ENCODE results near the gene NTNG2. TPM values are rescaled to one million over a fixed set of nuclear protein-coding genes. Genes with fewer than 3 reads are reported as not detected.

NTNG2 gene
- total RNA-seq, 2 donors from 2014 or later: 0.59 to 1.3 TPM

DNA sequence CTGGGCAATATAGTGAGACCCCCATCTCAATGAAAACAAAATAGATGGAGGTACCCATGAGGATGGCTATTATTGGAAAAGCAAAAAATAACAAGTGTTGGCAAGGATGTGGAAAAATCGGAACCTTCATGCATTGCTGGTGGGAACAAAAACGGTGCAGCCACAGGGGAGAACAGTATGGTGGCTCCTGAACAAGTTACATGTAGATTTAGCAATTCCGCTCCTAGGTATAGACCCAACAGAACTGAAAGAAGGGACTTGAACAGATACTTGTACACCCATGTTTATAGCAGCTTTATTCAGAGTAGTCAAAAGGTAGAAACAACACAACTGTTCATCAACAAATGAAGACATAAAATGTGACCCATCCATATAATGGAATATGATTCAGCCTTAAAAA is 43.0 kb downstream of the NTNG2 start:
- Histone ChIP-seq H3K4me1 (no peaks in the 10 kb centered on the region), H3K36me3 (no peaks in the 10 kb centered on the region), H3K9me3 (no peaks in the 10 kb centered on the region), H3K27ac (no peak overlapping the region), H3K9ac (ENCODE audit: low read depth in 2 of 2, low read length in 2 of 2) (no peak overlapping the region), H3K4me3 (no peak overlapping the region), H3K27me3 (peaks cover 4% of the 10 kb centered on the region)
- intact Hi-C loops (cut with DNase I): no loop called here
- TF ChIP-seq, protein P1, sequence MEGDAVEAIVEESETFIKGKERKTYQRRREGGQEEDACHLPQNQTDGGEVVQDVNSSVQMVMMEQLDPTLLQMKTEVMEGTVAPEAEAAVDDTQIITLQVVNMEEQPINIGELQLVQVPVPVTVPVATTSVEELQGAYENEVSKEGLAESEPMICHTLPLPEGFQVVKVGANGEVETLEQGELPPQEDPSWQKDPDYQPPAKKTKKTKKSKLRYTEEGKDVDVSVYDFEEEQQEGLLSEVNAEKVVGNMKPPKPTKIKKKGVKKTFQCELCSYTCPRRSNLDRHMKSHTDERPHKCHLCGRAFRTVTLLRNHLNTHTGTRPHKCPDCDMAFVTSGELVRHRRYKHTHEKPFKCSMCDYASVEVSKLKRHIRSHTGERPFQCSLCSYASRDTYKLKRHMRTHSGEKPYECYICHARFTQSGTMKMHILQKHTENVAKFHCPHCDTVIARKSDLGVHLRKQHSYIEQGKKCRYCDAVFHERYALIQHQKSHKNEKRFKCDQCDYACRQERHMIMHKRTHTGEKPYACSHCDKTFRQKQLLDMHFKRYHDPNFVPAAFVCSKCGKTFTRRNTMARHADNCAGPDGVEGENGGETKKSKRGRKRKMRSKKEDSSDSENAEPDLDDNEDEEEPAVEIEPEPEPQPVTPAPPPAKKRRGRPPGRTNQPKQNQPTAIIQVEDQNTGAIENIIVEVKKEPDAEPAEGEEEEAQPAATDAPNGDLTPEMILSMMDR (IDR thresholded peaks at IDR 0.05): no peak
- DNase-seq: no peak

DNA sequence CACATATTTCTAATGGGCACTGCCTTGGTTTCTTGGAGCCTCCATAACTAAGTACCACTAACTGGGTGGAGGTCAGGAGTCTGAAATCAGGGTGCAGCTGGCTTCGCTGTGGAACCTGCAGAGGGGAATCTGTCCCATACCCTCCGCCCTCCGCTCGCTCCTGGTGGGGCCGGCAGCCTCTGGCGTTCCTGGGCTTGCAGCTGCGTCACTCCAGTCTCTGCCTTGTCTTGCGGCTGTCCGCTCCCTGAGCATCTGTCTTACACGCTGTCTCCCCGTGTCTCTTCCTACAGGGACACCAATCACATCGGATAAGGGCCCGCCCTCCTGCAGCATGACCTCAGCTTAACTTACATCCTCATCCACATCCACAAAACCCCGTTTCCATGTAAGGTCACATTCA is 45.4 kb downstream of the NTNG2 start:
- Histone ChIP-seq H3K27ac (no peak overlapping the region), H3K4me1 (no peaks in the 10 kb centered on the region), H3K27me3 (peaks cover 3% of the 10 kb centered on the region), H3K9me3 (no peaks in the 10 kb centered on the region), H3K36me3 (no peaks in the 10 kb centered on the region), H3K4me3 (no peak overlapping the region), H3K9ac (ENCODE audit: low read depth in 2 of 2, low read length in 2 of 2) (no peak overlapping the region)
- no peak for DNase-seq
- intact Hi-C loops (cut with DNase I): no loop called here
- TF ChIP-seq, protein P1 (IDR thresholded peaks at IDR 0.05): no peak

DNA sequence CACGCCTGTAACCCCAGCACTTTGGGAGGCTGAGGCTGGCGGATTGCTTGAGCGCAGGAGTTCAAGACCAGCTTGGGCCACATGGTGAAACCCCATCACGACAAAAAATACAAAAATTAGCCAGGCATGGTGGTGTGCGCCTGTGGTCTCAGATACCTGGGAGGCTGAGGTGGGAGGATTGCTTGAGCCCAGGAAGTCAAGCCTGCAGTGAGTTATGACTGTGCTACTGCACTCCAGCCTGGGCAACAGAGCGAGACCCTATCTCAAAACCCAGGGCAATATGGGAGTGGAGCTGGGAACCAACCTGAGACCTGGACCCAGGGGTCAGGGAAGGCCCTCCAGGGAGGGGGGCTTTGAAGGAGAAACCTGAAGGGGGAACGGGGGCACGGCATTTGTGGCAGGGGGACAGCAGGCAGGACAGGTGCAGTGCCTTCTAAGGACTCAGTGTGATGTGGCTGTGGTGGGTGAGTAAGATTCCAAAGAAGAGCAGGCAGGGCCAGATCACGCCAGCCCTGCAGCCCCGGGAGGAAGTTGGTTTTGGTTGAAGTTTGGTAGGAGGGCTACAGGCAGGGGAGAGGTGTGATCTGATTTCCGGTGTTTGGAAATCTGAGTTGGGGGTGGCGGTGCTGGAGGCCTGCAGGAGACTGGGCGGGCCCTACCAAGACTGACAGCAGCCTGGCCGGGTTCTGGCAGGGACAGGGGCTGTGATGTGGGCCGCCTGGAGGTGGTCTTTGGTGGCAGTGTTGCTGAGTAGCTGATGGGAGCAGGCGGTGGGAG is 46.2 kb downstream of the NTNG2 start:
- DNase-seq: no peak
- Histone ChIP-seq H3K27ac (no peak overlapping the region), H3K4me1 (no peaks in the 10 kb centered on the region), H3K27me3 (no peaks in the 10 kb centered on the region), H3K9me3 (no peaks in the 10 kb centered on the region), H3K9ac (ENCODE audit: low read depth in 2 of 2, low read length in 2 of 2) (no peak overlapping the region), H3K4me3 (no peak overlapping the region), H3K36me3 (no peaks in the 10 kb centered on the region)
- TF ChIP-seq, protein P1 (IDR thresholded peaks at IDR 0.05): no peak
- intact Hi-C loops (cut with DNase I): no loop called here

DNA sequence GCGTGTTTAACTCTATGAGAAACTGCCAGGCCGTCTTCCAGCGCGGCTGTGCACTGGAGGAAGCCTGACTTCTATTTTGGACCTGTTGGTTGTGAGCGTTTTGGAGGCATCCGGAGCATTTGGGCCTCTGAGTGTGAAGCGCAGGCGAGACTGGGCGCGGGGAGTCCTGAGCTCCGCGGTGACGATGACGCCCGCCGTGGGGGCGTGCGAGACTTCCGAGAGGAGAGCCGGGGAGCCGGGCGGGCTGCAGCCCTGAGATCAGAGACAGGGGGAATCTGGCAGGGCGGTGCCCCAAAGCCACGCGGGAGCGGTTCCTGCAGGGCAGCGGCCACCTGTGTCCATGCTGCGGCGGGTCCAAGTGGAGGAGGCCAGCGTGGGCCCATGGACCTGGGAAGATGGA is 47.4 kb downstream of the NTNG2 start:
- no peak for DNase-seq
- Histone ChIP-seq H3K4me3 (no peak overlapping the region), H3K9me3 (no peaks in the 10 kb centered on the region), H3K9ac (ENCODE audit: low read depth in 2 of 2, low read length in 2 of 2) (no peak overlapping the region), H3K27ac (no peak overlapping the region), H3K27me3 (no peaks in the 10 kb centered on the region), H3K4me1 (no peaks in the 10 kb centered on the region), H3K36me3 (no peaks in the 10 kb centered on the region)
- TF ChIP-seq, protein P1 (IDR thresholded peaks at IDR 0.05): no peak
- intact Hi-C loops (cut with DNase I): no loop called here

DNA sequence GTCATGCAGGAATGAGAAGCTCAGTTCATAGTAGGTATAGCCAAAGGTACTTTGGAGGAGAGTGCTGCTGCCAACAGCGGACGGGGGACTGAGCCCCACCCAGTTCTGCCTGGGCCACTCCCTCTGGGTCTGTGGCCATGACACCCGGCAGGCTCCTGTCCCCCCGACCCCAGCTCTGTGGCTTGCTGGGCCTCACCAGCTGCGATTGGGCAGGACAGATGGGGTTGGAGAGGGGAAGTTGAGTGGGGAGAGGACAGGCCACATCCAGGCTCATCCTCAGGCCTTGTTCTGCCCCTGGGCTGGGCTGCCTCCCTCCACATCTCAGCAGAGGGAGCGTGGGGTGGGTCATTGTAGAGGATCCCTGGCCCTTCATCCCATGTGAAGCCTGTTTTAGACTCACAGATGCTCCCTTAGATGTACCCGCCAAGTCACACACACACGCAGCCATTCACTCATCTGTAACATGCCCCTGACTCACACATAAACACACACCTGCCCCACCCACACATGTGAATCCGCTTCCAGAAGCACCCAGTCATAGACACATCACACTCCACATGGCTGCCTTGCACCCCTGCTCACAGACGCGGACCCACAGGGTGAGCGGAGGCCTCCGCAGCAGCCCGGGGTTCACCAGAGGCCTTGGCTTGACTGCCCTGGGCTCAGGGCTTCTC is 48.8 kb downstream of the NTNG2 start:
- no peak for DNase-seq
- Histone ChIP-seq H3K4me1 (no peaks in the 10 kb centered on the region), H3K9me3 (no peaks in the 10 kb centered on the region), H3K27me3 (no peaks in the 10 kb centered on the region), H3K27ac (no peak overlapping the region), H3K9ac (ENCODE audit: low read depth in 2 of 2, low read length in 2 of 2) (no peak overlapping the region), H3K36me3 (no peaks in the 10 kb centered on the region), H3K4me3 (no peak overlapping the region)
- intact Hi-C loops (cut with DNase I): no loop called here
- TF ChIP-seq, protein P1 (IDR thresholded peaks at IDR 0.05): no peak
